Ishikawa (cell line): ENCODE measurements around the gene MAMDC4.

Experiments
- CEBPB ChIP-seq: IDR thresholded peaks from 2 replicates; pipeline ENCODE4 v1.6.1; 2012
- CREB1 ChIP-seq: IDR thresholded peaks from 2 replicates; pipeline ENCODE4 v1.6.1; 2012; ENCODE audit warnings: low read depth
- EGR1 ChIP-seq: IDR thresholded peaks from 2 replicates; pipeline ENCODE4 v1.6.1; 2012
- EP300 ChIP-seq: IDR thresholded peaks from 2 replicates; pipeline ENCODE4 v1.6.1; 2012; ENCODE audit warnings: borderline replicate concordance
- FOXM1 ChIP-seq: IDR thresholded peaks from 2 replicates; pipeline ENCODE4 v1.6.1; 2012; ENCODE audit warnings: low read depth, borderline replicate concordance
- NFIC ChIP-seq: IDR thresholded peaks from 2 replicates; pipeline ENCODE4 v1.6.1; 2012
- RAD21 ChIP-seq: IDR thresholded peaks from 2 replicates; pipeline ENCODE4 v1.6.1; 2012; ENCODE audit warnings: low read depth
- TAF1 ChIP-seq: IDR thresholded peaks from 2 replicates; pipeline ENCODE4 v1.6.1; 2012; ENCODE audit warnings: low read depth, mild to moderate bottlenecking
- TCF12 ChIP-seq: IDR thresholded peaks from 2 replicates; pipeline ENCODE4 v1.6.1; 2012; ENCODE audit warnings: low read depth
- TEAD4 ChIP-seq: IDR thresholded peaks from 2 replicates; pipeline ENCODE4 v1.6.1; 2012
- YY1 ChIP-seq: IDR thresholded peaks from 2 replicates; pipeline ENCODE4 v1.6.1; 2012; ENCODE audit warnings: low read depth
- ZBTB7A ChIP-seq: IDR thresholded peaks from 2 replicates; pipeline ENCODE4 v1.6.1; 2012; ENCODE audit warnings: low read depth
- TF ChIP-seq, protein P1 (sequence below): IDR thresholded peaks from 2 replicates; pipeline ENCODE4 v1.6.1; 2012; ENCODE audit warnings: low read depth, mild to moderate bottlenecking
- TF ChIP-seq, protein P2 (sequence below): IDR thresholded peaks from 2 replicates; pipeline ENCODE4 v1.6.1; 2012

The MAMDC4 gene

DNA sequence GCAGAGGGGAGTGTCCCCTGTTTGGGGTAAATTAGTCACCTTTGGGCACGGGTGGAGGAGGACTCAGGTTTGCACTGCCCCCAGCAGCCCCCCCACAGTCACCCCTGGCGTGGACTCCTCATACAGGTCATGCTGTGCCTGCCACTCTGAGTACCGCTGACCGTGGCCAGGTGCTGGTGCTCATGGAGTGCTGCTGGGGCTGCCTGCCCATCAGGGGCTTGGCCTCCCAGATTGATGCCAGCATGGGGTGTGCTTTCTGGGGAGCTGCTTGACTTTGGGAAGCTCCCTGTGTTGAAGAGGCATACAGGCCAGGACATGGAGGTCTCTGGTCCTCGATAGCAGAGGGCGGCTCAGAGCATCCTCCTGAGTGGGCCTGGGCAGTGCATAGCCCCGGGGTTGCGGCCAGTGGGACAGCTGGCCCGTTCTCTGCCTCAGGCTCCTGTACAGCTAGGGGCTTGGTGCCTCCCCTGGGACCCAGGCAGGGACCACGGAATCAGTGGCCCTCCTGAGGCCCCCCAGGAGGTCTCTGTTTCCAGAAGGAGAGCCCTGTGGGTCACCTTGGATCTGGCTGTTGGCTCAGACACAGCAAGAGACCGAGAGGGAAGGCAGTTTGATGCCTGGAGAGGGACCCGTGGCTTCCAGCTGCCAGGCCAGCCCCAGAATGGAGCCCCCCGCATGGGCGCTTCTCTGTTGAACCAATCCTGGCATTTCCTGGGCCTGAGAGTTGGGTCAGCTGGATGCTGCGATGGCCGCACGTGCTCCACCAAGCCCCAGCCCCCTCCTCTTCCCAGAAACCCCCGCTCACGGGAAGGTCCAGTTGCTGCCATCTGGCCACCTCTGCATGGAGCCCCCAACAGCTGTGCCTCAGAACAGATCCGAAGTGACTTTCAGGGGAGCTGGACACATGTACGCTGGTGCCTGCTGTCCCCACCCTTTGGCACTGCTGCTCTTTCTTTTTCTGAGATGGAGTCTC, 15.9 kb upstream of the MAMDC4 start:
- no peak for TF ChIP-seq YY1
- TF ChIP-seq CREB1, result no peak
- TF ChIP-seq ZBTB7A, result no peak
- no peak for TF ChIP-seq NFIC
- TF ChIP-seq RAD21, result no peak
- TF ChIP-seq FOXM1, result no peak
- no peak for TF ChIP-seq TAF1
- TF ChIP-seq EGR1, result no peak
- TF ChIP-seq, protein P1, sequence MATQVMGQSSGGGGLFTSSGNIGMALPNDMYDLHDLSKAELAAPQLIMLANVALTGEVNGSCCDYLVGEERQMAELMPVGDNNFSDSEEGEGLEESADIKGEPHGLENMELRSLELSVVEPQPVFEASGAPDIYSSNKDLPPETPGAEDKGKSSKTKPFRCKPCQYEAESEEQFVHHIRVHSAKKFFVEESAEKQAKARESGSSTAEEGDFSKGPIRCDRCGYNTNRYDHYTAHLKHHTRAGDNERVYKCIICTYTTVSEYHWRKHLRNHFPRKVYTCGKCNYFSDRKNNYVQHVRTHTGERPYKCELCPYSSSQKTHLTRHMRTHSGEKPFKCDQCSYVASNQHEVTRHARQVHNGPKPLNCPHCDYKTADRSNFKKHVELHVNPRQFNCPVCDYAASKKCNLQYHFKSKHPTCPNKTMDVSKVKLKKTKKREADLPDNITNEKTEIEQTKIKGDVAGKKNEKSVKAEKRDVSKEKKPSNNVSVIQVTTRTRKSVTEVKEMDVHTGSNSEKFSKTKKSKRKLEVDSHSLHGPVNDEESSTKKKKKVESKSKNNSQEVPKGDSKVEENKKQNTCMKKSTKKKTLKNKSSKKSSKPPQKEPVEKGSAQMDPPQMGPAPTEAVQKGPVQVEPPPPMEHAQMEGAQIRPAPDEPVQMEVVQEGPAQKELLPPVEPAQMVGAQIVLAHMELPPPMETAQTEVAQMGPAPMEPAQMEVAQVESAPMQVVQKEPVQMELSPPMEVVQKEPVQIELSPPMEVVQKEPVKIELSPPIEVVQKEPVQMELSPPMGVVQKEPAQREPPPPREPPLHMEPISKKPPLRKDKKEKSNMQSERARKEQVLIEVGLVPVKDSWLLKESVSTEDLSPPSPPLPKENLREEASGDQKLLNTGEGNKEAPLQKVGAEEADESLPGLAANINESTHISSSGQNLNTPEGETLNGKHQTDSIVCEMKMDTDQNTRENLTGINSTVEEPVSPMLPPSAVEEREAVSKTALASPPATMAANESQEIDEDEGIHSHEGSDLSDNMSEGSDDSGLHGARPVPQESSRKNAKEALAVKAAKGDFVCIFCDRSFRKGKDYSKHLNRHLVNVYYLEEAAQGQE, result no peak

DNA sequence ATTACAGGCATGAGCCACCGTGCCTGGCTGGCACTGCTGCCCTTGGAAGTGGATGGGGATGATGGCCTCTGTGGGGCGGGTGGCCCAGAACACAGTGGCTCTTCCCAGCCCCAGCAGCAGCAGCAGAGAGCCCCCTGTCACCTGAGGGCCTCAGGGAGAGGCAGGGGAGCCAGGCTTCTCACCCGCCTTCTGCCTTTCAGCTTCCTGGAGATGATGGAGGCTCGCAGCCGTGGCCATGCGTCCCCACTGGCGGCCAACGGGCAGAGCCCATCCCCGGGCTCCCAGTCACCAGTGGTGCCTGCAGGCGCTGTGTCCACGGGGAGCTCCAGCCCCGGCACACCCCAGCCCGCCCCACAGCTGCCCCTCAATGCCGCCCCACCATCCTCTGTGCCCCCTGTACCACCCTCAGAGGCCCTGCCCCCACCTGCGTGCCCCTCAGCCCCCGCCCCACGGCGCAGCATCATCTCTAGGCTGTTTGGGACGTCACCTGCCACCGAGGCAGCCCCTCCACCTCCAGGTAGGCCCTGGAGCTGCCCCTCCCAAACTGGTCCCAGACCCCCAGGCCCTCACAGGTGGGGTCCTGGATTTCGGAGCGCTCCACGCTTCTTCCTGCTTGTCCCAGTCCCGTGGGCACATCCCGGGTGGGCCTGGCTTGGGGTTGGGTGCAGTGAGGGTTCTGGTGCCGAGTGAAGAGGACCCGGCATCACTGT, 14.8 kb upstream of the MAMDC4 start:
- TF ChIP-seq CEBPB (no peak), YY1 (no peak), TCF12 (no peak), EP300 (no peak), ZBTB7A (no peak), FOXM1 (no peak), EGR1 (no peak), CREB1 (no peak), TEAD4 (no peak), RAD21 (no peak), TAF1 (no peak)
- TF ChIP-seq, protein P2, sequence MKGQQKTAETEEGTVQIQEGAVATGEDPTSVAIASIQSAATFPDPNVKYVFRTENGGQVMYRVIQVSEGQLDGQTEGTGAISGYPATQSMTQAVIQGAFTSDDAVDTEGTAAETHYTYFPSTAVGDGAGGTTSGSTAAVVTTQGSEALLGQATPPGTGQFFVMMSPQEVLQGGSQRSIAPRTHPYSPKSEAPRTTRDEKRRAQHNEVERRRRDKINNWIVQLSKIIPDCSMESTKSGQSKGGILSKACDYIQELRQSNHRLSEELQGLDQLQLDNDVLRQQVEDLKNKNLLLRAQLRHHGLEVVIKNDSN, result no peak
- TF ChIP-seq, protein P1, result no peak

DNA sequence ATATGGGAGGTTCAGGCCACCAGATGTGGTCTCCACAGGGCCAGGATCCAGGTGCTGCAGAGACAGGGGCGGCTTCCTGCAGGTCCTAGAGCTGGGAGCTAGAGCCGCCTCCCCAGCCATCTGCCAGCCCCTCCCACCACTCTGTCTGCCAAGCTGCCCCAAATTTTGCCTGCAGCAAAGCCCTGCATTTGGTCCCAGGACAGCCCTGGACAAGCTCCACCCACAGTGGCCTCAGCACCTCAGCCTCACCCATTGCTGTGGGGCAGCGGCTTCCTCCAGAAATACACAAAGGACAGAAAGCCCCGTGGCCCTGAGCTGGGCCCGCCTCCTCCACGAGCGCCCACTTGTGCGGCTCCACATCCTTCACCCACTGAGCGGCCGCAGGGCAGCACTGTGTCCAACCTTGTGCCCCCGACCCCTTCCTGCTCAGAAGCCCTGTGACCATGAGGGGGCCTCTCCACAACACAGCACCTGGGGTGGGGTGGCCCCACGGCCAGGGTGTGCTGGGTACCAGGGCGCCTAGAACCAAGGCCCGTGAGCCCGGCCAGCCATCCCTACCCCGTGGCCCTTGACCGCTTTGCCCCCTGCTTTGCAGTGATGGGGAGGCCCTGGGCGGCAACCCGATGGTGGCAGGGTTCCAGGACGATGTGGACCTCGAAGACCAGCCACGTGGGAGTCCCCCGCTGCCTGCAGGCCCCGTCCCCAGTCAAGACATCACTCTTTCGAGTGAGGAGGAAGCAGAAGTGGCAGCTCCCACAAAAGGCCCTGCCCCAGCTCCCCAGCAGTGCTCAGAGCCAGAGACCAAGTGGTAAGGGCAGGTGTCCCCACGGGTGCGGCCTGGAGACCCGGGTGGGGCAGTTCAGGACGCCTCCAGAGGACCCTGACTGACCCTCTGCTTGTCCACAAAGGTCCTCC, 13.6 kb upstream of the MAMDC4 start:
- TF ChIP-seq TCF12 (no peak), YY1 (no peak), CEBPB (no peak)

DNA sequence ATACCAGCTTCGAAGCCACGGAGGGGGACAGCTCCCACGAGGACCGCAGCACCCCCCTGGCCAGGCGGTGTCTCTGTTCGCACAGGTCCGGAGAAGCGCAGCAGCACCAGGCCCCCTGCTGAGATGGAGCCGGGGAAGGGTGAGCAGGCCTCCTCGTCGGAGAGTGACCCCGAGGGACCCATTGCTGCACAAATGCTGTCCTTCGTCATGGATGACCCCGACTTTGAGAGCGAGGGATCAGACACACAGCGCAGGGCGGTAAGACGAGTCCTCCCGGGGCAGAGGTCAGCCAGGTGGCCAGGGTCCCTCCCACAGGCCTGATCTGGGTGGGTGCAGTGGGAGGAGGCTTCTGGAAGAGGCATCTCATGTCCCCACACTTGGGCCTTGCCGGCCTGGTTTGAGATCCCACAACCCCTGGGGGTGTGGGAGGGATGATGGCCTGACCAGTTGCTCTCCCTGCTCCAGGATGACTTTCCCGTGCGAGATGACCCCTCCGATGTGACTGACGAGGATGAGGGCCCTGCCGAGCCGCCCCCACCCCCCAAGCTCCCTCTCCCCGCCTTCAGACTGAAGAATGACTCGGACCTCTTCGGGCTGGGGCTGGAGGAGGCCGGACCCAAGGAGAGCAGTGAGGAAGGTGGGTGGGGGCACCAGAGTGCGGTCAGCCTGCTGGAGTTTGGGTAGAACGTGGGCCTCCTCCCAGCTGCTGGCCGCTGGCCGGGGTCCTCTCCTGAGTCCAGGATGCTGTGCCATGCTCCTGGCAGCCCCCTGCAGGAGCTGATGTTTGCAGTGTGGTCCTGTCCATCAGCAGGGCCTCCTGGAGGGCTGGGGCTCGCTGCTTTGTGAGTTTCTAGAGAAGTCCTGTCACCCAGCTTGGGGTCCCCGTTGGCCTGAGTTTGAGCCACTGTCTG, 12.7 kb upstream of the MAMDC4 start:
- TF ChIP-seq, protein P2, result no peak
- TF ChIP-seq CEBPB (no peak), EGR1 (no peak), NFIC (no peak), EP300 (no peak), TAF1 (no peak)
